Brain pericyte (primary cell): Measurements from ENCODE around the gene KXD1.
A peak's percentile ranks its signal among the peaks of the same experiment; 100 is the strongest.
"Not testable (repeated sequence)": the region's sequence is repeated elsewhere in the genome, so short reads cannot be mapped to it uniquely, and the experiment has no call there.

ENCODE experiments used
- DNase-seq: peaks from one replicate; pipeline ENCODE4 v3.0.0-alpha.2; 2012; ENCODE audit warnings: low read depth, low spot score

The KXD1 gene

GRCh38 chr19:18577365-18577914, 19.8 kb downstream of the KXD1 start:
- DNase-seq: no peak

DNA sequence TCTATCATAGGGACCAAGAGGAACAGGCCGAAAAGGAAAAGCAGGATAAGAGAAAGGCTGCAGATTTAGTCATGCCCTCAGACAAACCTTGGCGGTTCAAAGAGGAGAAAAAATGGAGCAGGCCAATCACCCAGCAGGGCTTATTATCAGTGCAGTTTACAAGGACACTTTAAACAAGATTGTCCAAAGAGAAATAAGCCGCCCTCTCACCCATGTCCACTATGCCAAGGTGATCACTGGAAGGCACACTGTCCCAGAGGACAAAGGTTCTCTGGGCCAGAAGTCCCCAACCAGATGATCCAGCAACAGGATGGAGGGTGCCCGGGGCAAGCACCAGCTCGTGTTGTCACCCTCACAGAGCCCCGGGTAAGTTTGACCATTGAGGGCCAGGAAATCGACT, 22.6 kb downstream of the KXD1 start:
- no peak for DNase-seq

- no peak for DNase-seq
These were observed 28.6 kb downstream of the KXD1 start for GRCh38 chr19:18586306-18586705.

- DNase-seq: no peak
These were observed 29.9 kb downstream of the KXD1 start for GRCh38 chr19:18587561-18587960.

- no peak for DNase-seq
These were observed 30.4 kb downstream of the KXD1 start for GRCh38 chr19:18587962-18588610.

GRCh38 chr19:18588611-18589379, 31.1 kb downstream of the KXD1 start, which contains the start of gene REX1BD:
Gene REX1BD (plus strand): TSS chr19:18588798. CDS start chr19:18588802, 4 bp downstream.
- no peak for DNase-seq

GRCh38 chr19:18589380-18590272, 32.0 kb downstream of the KXD1 start:
- no peak for DNase-seq

- no peak for DNase-seq
These were observed 32.9 kb downstream of the KXD1 start for GRCh38 chr19:18590273-18591272.

GRCh38 chr19:18591735-18592385, 34.2 kb downstream of the KXD1 start:
- DNase-seq: peak; percentile 54

DNA sequence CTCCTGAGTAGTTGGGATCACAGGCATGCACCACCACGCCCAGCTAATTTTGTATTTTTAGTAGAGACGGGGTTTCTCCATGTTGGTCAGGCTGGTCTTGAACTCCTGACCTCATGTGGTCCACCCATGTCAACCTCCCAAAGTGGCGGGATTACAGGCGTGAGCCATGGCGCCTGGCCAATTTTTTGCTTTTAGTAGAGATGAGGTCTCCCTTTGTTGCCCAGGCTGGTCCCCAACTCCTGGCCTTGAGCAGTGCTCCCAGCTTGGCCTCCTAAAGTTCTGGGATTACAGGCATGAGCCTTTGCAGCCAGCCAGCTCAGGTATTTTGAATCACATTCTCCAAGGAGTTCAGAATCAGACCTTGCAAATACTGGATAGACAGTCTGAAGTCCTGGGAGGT, 35.1 kb downstream of the KXD1 start:
- DNase-seq: not testable (repeated sequence)

GRCh38 chr19:18593367-18594095, 35.9 kb downstream of the KXD1 start:
- DNase-seq: no peak

DNA sequence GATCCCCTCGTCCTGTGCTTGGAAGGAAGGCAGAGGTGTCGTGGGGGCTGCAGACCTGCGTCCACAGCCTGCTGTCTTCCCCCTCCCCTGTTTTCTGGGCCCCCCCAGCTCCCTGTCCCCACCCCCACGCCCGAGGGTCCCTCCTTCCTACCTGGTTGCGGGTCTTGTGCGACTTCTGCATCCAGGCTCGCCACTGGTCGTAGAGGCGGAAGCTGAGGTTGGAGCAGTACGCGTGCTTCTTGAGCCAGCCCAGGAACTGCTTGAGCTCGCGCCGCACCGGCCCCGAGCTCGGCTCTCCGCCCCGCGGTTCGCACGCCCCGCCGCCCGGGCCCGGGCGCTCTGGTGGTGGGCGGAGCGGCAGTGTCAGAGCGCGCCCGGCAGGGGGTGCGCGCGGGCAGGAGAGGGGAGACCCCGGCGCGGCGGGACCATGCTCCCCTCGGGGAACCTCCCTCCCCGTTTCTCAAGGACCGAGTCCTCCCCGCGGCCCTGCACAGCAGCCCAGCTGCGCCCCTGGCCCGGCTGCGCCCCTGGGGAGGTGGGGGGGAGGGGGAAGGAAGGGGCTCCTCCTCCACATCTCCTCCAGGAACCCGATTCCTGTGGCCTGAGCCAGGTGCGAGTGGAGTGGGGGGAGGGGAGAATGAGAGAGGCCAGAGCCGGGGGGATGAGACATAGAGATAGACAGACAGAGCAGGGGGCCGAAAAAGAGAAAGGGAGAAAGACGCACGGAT, 36.6 kb downstream of the KXD1 start:
- no peak for DNase-seq

DNA sequence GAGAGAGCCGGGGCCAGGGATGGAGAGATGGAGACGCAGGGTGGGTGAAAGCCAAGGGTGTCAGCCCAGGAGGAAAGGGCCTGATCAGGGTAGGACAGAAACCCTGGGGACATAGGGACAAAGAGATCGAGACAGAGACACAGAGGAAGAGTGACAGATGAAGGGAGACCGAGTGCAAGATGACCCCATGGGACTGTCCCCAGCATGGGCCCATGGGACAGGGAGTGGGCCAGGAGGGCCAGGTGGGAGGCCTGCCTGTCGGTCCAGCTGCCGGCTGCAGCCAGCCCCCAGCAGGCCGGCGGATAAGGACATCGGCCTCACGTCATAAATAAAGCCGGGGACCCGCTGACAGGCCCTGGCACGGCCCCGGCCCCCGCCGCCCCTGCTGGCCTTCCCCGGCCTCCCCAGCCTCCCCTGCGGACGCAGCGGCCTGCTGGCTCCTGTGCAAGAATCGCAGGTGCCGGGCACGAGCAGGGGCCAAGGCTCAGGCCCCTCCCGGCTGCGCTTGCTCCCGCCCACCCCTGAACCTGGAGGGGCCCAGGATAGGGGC, 37.2 kb downstream of the KXD1 start:
- no peak for DNase-seq

DNA sequence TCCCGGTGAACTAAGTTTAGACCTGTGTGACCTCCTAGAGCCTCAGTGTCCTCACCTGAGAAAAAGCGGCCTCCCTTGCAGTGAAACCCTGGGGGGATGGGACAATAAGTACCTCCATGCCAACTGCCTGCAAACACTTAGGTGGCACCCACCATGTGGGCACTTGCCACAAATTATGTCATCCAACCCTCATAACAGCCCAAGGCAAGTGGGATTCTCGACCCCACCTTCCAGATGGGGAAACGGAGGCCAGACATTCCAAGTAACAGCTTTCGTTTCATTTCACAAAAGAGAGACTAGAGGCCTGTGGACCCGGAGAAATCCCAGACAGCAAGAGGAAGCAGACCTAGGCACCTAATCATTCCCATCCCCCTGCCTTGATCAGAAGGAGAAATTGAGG, 37.8 kb downstream of the KXD1 start:
- DNase-seq: no peak

- no peak for DNase-seq
These were observed 39.1 kb downstream of the KXD1 start for GRCh38 chr19:18596752-18597157.

GRCh38 chr19:18597809-18598660, 40.4 kb downstream of the KXD1 start:
- DNase-seq: no peak

- DNase-seq: no peak
These were observed 41.8 kb downstream of the KXD1 start for GRCh38 chr19:18599485-18599884.
